Osteocyte (in vitro differentiated cells): ENCODE results near the gene FN3K. TPM values are rescaled to one million over a fixed set of nuclear protein-coding genes. Genes with fewer than 3 reads are reported as not detected.
"Not testable (repeated sequence)": the region's sequence is repeated elsewhere in the genome, so short reads cannot be mapped to it uniquely, and the experiment has no call there.

Source experiments
- DNase-seq: peaks from one replicate; pipeline ENCODE4 v3.0.0; 2021; ENCODE audit warnings: mixed read lengths; ENCODE audit not compliant: unreplicated experiment; ENCODE audit errors: extremely low spot score
- H3K27ac Mint-ChIP-seq: one replicate; pipeline ENCODE4 v1.8.0; 2021; ENCODE audit warnings: mild to moderate bottlenecking, mixed read lengths; ENCODE audit not compliant: unreplicated experiment
- H3K27me3 Mint-ChIP-seq: one replicate; pipeline ENCODE4 v1.8.0; 2021; ENCODE audit warnings: mixed read lengths; ENCODE audit not compliant: unreplicated experiment
- H3K36me3 Mint-ChIP-seq: one replicate; pipeline ENCODE4 v1.8.0; 2021; ENCODE audit warnings: mixed read lengths; ENCODE audit not compliant: unreplicated experiment
- H3K4me1 Mint-ChIP-seq: one replicate; pipeline ENCODE4 v1.8.0; 2021; ENCODE audit warnings: mixed read lengths; ENCODE audit not compliant: unreplicated experiment
- H3K4me3 Mint-ChIP-seq: one replicate; pipeline ENCODE4 v1.8.0; 2021; ENCODE audit warnings: mild to moderate bottlenecking, moderate library complexity, mixed read lengths; ENCODE audit not compliant: unreplicated experiment
- H3K9me3 Mint-ChIP-seq: one replicate; pipeline ENCODE4 v1.8.0; 2021; ENCODE audit warnings: mixed read lengths; ENCODE audit not compliant: unreplicated experiment
- CTCF ChIP-seq: fragments of 200-600 bp; sonication (generic); IDR thresholded peaks from 2 replicates; pipeline ENCODE4 v1.5.0; 2021; ENCODE audit warnings: antibody characterized with exemption, mild to moderate bottlenecking, moderate library complexity
- total RNA-seq: library from RNA; stranded (reverse); gene quantifications from 2 replicates; pipeline ENCODE4 v1.2.1, GENCODE V29; 2021

The FN3K gene
- total RNA-seq, 1 donor from 2014 or later = 25.2 TPM

GRCh38 chr17:82740906-82741759 is 5.7 kb downstream of the FN3K start:
- peaks cover 12% of the 10 kb centered on the region for H3K9me3 Mint-ChIP-seq
- no peak overlapping the region for H3K27ac Mint-ChIP-seq
- H3K4me1 Mint-ChIP-seq = peaks cover 3% of the 10 kb centered on the region
- H3K36me3 Mint-ChIP-seq = peaks cover 37% of the 10 kb centered on the region
- H3K4me3 Mint-ChIP-seq = no peak overlapping the region
- no peak for DNase-seq
- no peak for TF ChIP-seq CTCF
- no peaks in the 10 kb centered on the region for H3K27me3 Mint-ChIP-seq

- no peaks in the 10 kb centered on the region for H3K4me1 Mint-ChIP-seq
- no peak for DNase-seq
- peaks cover 40% of the 10 kb centered on the region for H3K36me3 Mint-ChIP-seq
- no peak for TF ChIP-seq CTCF
- H3K9me3 Mint-ChIP-seq = peaks cover 14% of the 10 kb centered on the region
- no peak overlapping the region for H3K4me3 Mint-ChIP-seq
- H3K27me3 Mint-ChIP-seq = no peaks in the 10 kb centered on the region
- H3K27ac Mint-ChIP-seq = no peak overlapping the region
These were observed 8.2 kb downstream of the FN3K start for GRCh38 chr17:82743344-82744219.

DNA sequence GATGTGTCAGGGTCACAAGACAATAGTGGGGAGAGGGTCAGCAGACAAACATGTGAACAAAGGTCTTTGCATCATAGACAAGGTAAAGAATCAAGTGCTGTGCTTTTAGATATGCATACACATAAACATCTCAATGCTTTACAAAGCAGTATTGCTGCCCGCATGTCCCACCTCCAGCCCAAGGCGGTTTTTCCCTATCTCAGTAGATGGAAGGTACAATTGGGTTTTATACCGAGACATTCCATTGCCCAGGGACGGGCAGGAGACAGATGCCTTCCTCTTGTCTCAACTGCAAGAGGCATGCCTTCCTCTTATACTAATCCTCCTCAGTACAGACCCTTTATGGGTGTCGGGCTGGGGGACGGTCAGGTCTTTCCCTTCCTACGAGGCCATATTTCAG is 9.3 kb downstream of the FN3K start:
- H3K27me3 Mint-ChIP-seq, DNase-seq, H3K27ac Mint-ChIP-seq, H3K4me3 Mint-ChIP-seq, H3K4me1 Mint-ChIP-seq: not testable (repeated sequence)
- Mint-ChIP-seq H3K9me3 (peaks cover 14% of the 10 kb centered on the region), H3K36me3 (peaks cover 41% of the 10 kb centered on the region)

- H3K9me3 Mint-ChIP-seq = peaks cover 13% of the 10 kb centered on the region
- no peak for DNase-seq
- no peak overlapping the region for H3K4me3 Mint-ChIP-seq
- TF ChIP-seq CTCF = no peak
- H3K36me3 Mint-ChIP-seq = peaks cover 33% of the 10 kb centered on the region
- H3K4me1 Mint-ChIP-seq = no peaks in the 10 kb centered on the region
- H3K27me3 Mint-ChIP-seq = no peaks in the 10 kb centered on the region
- H3K27ac Mint-ChIP-seq = no peak overlapping the region
These were observed 10.1 kb downstream of the FN3K start for GRCh38 chr17:82745524-82745923.

GRCh38 chr17:82748756-82749155 is 13.3 kb downstream of the FN3K start:
- Mint-ChIP-seq H3K4me1 (peaks cover 11% of the 10 kb centered on the region), H3K4me3 (no peak overlapping the region), H3K9me3 (peaks cover 4% of the 10 kb centered on the region), H3K36me3 (peaks cover 10% of the 10 kb centered on the region), H3K27ac (no peak overlapping the region), H3K27me3 (no peaks in the 10 kb centered on the region)
- no peak for DNase-seq
- no peak for TF ChIP-seq CTCF
